ENCODE measurements around the gene FSTL4. TPM values are rescaled to one million over a fixed set of nuclear protein-coding genes. Genes with fewer than 3 reads are reported as not detected.

Gene FSTL4
- total and polyA plus RNA-seq, 2 of the 13 experiments (the other 11 are each of a cell fraction or from before 2014, with no cell fraction given): 2.1 to 3.0 TPM

GRCh38 chr5:133253070-133253469, 359.3 kb downstream of the FSTL4 start:
- no peaks in the 10 kb centered on the region for H4K20me1 ChIP-seq (ENCODE audit: insufficient read depth, low read length)
- intact Hi-C loops (cut with micrococcal nuclease; ENCODE audit: unreplicated experiment) (no loop called here), in situ Hi-C loops (cut with HindIII; ENCODE audit: extremely low pct_ligation_motif_present, low pct_unique_long_range_greater_than_20kb) (loop anchor here (5.0 kb wide), 1 partner anchor 141 kb away; no protein-coding TSS in a partner anchor)
- no peak for ATAC-seq
- H3K27ac ChIP-seq (ENCODE audit: extremely low read length, insufficient read depth, low read length): no peak overlapping the region
- ChIA-PET CTCF (ENCODE audit: low intra/inter-chr PET ratio, low total read pairs) (no interaction called here), POLR2A (no interaction called here)
- no peak overlapping the region for H3K4me3 ChIP-seq (replicated peaks in 1 of 3; ENCODE audit: insufficient read depth in 1 of 3, low read depth in 2 of 3, low read length in 3 of 3)
- H3K4me1 ChIP-seq (ENCODE audit: insufficient read depth, low read length): peaks cover 54% of the 10 kb centered on the region
- BruUV-seq (replicated peaks): no TSS peak
- no peak for FAIRE-seq
- H3K27me3 ChIP-seq (ENCODE audit: control insufficient read depth in 1 of 2, insufficient read depth in 2 of 2, low read length in 2 of 2): no peaks in the 10 kb centered on the region
- no peaks in the 10 kb centered on the region for H3K79me2 ChIP-seq (ENCODE audit: insufficient read depth, low read length)
- no peak for DNase-seq (ENCODE audit: low spot score)
- TF ChIP-seq TRIM24 (CRISPR knock-in tag; IDR thresholded peaks at IDR 0.05) (no peak), CSRNP1 (CRISPR knock-in tag; IDR thresholded peaks at IDR 0.05) (no peak), MTA3 (CRISPR knock-in tag; IDR thresholded peaks at IDR 0.05) (no peak), TSC22D2 (CRISPR knock-in tag; IDR thresholded peaks at IDR 0.05; ENCODE audit: borderline replicate concordance) (no peak), HNF4G (IDR thresholded peaks at IDR 0.05; ENCODE audit: borderline replicate concordance, low read depth, low read length) (no peak), HNF4G (CRISPR knock-in tag; IDR thresholded peaks at IDR 0.05; ENCODE audit: borderline replicate concordance, low read depth) (no peak), SOX6 (IDR thresholded peaks at IDR 0.05) (no peak), SOX6 (CRISPR knock-in tag; IDR thresholded peaks at IDR 0.05) (no peak), CCDC6 (CRISPR knock-in tag; IDR thresholded peaks at IDR 0.05) (no peak), NCOA1 (CRISPR knock-in tag; IDR thresholded peaks at IDR 0.05) (no peak), SYNCRIP (IDR thresholded peaks at IDR 0.05; ENCODE audit: insufficient read depth, low read depth, low read length) (no peak)
- H3K9ac ChIP-seq (ENCODE audit: insufficient read depth, low read depth, low read length): no peak overlapping the region
- 53% methylated on average over 6 of the region's 6 CpGs for WGBS (ENCODE audit: low lambda C conversion rate)
- no peak overlapping the region for H2AFZ ChIP-seq (ENCODE audit: low read length)
- H3K4me2 ChIP-seq (ENCODE audit: low read depth, low read length): no peak overlapping the region
- H3K36me3 ChIP-seq (replicated peaks in 1 of 2; ENCODE audit: control insufficient read depth in 1 of 2, insufficient read depth in 2 of 2, low read length in 2 of 2): no peaks in the 10 kb centered on the region
- H3K9me3 ChIP-seq (ENCODE audit: low read length): no peaks in the 10 kb centered on the region

Measured in HepG2 (cell line).